OCI-LY7 (cell line): ENCODE data around the gene KRTAP20-1.

ENCODE experiments used
- EZH2phosphoT487 ChIP-seq: fragments of 200-600 bp; sonication (generic); IDR thresholded peaks from 2 replicates; pipeline ENCODE4 v1.6.1; 2018; ENCODE audit warnings: low read depth, borderline replicate concordance, mild to moderate bottlenecking, mixed run types, antibody characterized with exemption, low read length, moderate library complexity, mixed read lengths
- TF ChIP-seq, protein P1 (sequence below): fragments of 200-600 bp; sonication (generic); conservative IDR thresholded peaks from 2 replicates; pipeline ENCODE4 v1.5.1; 2014; ENCODE audit warnings: mild to moderate bottlenecking, antibody characterized with exemption, low read length, moderate library complexity, mixed read lengths

DNA sequence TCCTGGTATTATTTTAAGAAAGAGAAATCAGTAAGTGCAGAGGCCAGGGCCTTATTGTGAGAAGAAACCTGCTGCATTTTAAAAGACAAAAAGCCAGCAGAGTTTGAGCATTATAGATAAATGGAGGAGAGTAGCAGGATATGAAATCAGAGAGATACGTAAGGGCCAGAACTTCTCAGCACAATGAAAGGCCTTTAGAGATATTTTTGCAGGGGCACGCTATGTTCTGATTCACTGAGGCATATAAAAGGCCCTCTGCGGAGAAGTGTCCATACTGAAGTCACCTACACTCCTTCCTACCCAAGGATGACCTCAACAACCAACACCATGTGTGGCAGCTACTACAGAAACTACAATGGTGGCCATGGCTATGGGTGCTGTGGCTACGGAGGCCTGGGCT, 24.1 kb upstream of the KRTAP20-1 start, which contains the start of gene KRTAP6-3:
- TF ChIP-seq, protein P1, sequence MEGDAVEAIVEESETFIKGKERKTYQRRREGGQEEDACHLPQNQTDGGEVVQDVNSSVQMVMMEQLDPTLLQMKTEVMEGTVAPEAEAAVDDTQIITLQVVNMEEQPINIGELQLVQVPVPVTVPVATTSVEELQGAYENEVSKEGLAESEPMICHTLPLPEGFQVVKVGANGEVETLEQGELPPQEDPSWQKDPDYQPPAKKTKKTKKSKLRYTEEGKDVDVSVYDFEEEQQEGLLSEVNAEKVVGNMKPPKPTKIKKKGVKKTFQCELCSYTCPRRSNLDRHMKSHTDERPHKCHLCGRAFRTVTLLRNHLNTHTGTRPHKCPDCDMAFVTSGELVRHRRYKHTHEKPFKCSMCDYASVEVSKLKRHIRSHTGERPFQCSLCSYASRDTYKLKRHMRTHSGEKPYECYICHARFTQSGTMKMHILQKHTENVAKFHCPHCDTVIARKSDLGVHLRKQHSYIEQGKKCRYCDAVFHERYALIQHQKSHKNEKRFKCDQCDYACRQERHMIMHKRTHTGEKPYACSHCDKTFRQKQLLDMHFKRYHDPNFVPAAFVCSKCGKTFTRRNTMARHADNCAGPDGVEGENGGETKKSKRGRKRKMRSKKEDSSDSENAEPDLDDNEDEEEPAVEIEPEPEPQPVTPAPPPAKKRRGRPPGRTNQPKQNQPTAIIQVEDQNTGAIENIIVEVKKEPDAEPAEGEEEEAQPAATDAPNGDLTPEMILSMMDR = no peak
- no peak for TF ChIP-seq EZH2phosphoT487
